B cell (primary cell): ENCODE results near the gene CCDC92B. TPM values are rescaled to one million over a fixed set of nuclear protein-coding genes. Genes with fewer than 3 reads are reported as not detected.

Experiments
- ATAC-seq: fragments of 200-7000 bp; cut with Tn5 transposase; one replicate; pipeline ENCODE4 v1.10.0; 2021; ENCODE audit warnings: low read depth, mild to moderate bottlenecking, moderate number of reproducible peaks, moderate library complexity
- CTCF ChIA-PET: fragments of 350-600 bp; sonication (Branson Sonifier 250); formaldehyde crosslinking; loops from one replicate; lab custom pipeline; 2021; ENCODE audit warnings: antibody characterized with exemption, inconsistent platforms; lab: Charles Lee
- POLR2A ChIA-PET: fragments of 350-600 bp; sonication (Branson Sonifier 250); formaldehyde crosslinking; loops from one replicate; lab custom pipeline; 2021; ENCODE audit warnings: antibody characterized with exemption; lab: Charles Lee
- DNase-seq: peaks from one replicate; pipeline ENCODE4 v3.0.0; 2013
- H2AFZ ChIP-seq: 2 replicates; pipeline ENCODE4 v1.6.1; 2012; ENCODE audit warnings: mild to moderate bottlenecking, low read depth, low read length; ENCODE audit not compliant: insufficient read depth, poor library complexity, severe bottlenecking
- H3K27ac ChIP-seq, 2 donors: 1 replicate in 1 of 2; 2 replicates in 1 of 2; pipeline ENCODE4 v1.5.1; 2012 to 2013; ENCODE audit warnings: low read length in 2 of 2, mild to moderate bottlenecking in 2 of 2, moderate library complexity in 1 of 2
- H3K27me3 ChIP-seq, 4 experiments: fragments of 200-600 bp in 1 of 4; sonication (generic) in 1 of 4; replicated peaks in 1 of 4; 1 replicate in 2 of 4; 2 replicates in 2 of 4; pipeline versions ENCODE4 v1.6.1 to v1.7.0; 2013 to 2016; ENCODE audit warnings: low read length in 3 of 4, mild to moderate bottlenecking in 2 of 4, mixed read lengths in 1 of 4, moderate library complexity in 1 of 4; ENCODE audit not compliant: insufficient read depth in 4 of 4, control insufficient read depth in 3 of 4; ENCODE audit errors: control extremely low read depth in 1 of 4
- H3K36me3 ChIP-seq, 2 experiments: replicated peaks in 1 of 2; 1 replicate in 1 of 2; 2 replicates in 1 of 2; pipeline versions ENCODE4 v1.6.1 to v1.7.1; 2013; ENCODE audit warnings: low read length in 1 of 2; ENCODE audit not compliant: insufficient read depth in 2 of 2, control insufficient read depth in 1 of 2; ENCODE audit errors: control extremely low read depth in 1 of 2, extremely low read depth in 1 of 2
- H3K4me1 ChIP-seq, 2 donors: fragments of 200-600 bp in 1 of 2; sonication (generic) in 1 of 2; 1 replicate in 1 of 2; 2 replicates in 1 of 2; pipeline versions ENCODE4 v1.5.1 to v1.6.1; 2013 to 2017; ENCODE audit warnings: low read length in 2 of 2; ENCODE audit not compliant: control insufficient read depth in 2 of 2, insufficient read depth in 2 of 2
- H3K4me2 ChIP-seq: replicated peaks from 2 replicates; pipeline ENCODE3; 2012; ENCODE audit warnings: mild to moderate bottlenecking, low read depth, low read length; ENCODE audit not compliant: poor library complexity, severe bottlenecking
- H3K4me3 ChIP-seq, 5 experiments: fragments of 200-600 bp in 1 of 5; sonication (generic) in 1 of 5; 1 replicate in 3 of 5; 2 replicates in 2 of 5; pipeline versions ENCODE4 v1.5.1 to v1.7.0; 2011 to 2016; ENCODE audit warnings: low read length in 4 of 5, mild to moderate bottlenecking in 4 of 5, low read depth in 2 of 5, control low read depth in 1 of 5, moderate library complexity in 1 of 5; ENCODE audit not compliant: insufficient read depth in 1 of 5; ENCODE audit errors: control extremely low read depth in 1 of 5, extremely low read depth in 1 of 5
- H3K79me2 ChIP-seq: fragments of 200-600 bp; sonication (generic); one replicate; pipeline ENCODE4 v1.6.0; 2016; ENCODE audit warnings: low read length; ENCODE audit not compliant: control insufficient read depth, insufficient read depth
- H3K9ac ChIP-seq: fragments of 200-600 bp; sonication (generic); 2 replicates; pipeline ENCODE4 v1.6.1; 2017; ENCODE audit warnings: mild to moderate bottlenecking, low read length, moderate library complexity
- H3K9me3 ChIP-seq, 3 donors: one replicate each; pipeline versions ENCODE4 v1.6.1 to v1.7.1; 2013; ENCODE audit warnings: low read length in 2 of 3; ENCODE audit not compliant: control insufficient read depth in 2 of 3, insufficient read depth in 1 of 3; ENCODE audit errors: control extremely low read depth in 1 of 3
- H4K20me1 ChIP-seq: 2 replicates; pipeline ENCODE4 v1.6.0; 2012; ENCODE audit warnings: mild to moderate bottlenecking, low read length; ENCODE audit not compliant: insufficient read depth, control insufficient read depth, poor library complexity, severe bottlenecking
- H3K27ac Mint-ChIP-seq: one replicate; pipeline ENCODE4 v1.8.0; 2021; ENCODE audit warnings: mixed read lengths
- H3K27me3 Mint-ChIP-seq: one replicate; pipeline ENCODE4 v1.8.0; 2021; ENCODE audit warnings: mixed read lengths
- H3K4me1 Mint-ChIP-seq: one replicate; pipeline ENCODE4 v1.8.0; 2021; ENCODE audit warnings: mixed read lengths
- H3K4me3 Mint-ChIP-seq: one replicate; pipeline ENCODE4 v1.8.0; 2021; ENCODE audit warnings: mixed read lengths
- H3K9me3 Mint-ChIP-seq: one replicate; pipeline ENCODE4 v1.8.0; 2022; ENCODE audit warnings: mixed read lengths; ENCODE audit not compliant: insufficient read depth
- EZH2 ChIP-seq: IDR thresholded peaks from 2 replicates; pipeline ENCODE4 v1.6.1; 2012; ENCODE audit warnings: borderline replicate concordance, low read depth, mild to moderate bottlenecking, moderate library complexity, low read length; ENCODE audit not compliant: insufficient read depth, poor library complexity, severe bottlenecking
- WGBS: methylation state at CpG from one replicate; pipeline ENCODE4 v1.1.5; 2013; ENCODE audit warnings: missing lambda C conversion rate; ENCODE audit not compliant: insufficient coverage; 5-methylcytosine and 5-hydroxymethylcytosine counted together
- intact Hi-C: fragments of 100-400 bp; cut with micrococcal nuclease; formaldehyde crosslinking; loops from one replicate; pipeline ENCODE4 v1.10.0; 2022
- polyA plus RNA-seq: library from polyadenylated mRNA; depleted of rRNA; stranded (reverse); fragments of >200 nt; gene quantifications from 2 replicates; pipeline ENCODE4 v1.2.3, GENCODE V29; 2012
- total RNA-seq, 2 donors: library from RNA; stranded (reverse); fragments of 120-200 nt in 1 of 2; gene quantifications; 1 replicate in 1 of 2; 2 replicates in 1 of 2; pipeline versions ENCODE4 v1.2.3 to v1.2.4, GENCODE V29; 2013 to 2022
- TF ChIP-seq, protein P1 (sequence below): fragments of 200-600 bp; IDR thresholded peaks from one replicate; pipeline ENCODE4 v1.8.0; 2022; ENCODE audit warnings: antibody characterized with exemption, mild to moderate bottlenecking

CCDC92B gene
- total and polyA plus RNA-seq, 2 donors (not counting 1 experiment from before 2014, with no cell fraction given), result 0.04 TPM; not detected in 1

DNA sequence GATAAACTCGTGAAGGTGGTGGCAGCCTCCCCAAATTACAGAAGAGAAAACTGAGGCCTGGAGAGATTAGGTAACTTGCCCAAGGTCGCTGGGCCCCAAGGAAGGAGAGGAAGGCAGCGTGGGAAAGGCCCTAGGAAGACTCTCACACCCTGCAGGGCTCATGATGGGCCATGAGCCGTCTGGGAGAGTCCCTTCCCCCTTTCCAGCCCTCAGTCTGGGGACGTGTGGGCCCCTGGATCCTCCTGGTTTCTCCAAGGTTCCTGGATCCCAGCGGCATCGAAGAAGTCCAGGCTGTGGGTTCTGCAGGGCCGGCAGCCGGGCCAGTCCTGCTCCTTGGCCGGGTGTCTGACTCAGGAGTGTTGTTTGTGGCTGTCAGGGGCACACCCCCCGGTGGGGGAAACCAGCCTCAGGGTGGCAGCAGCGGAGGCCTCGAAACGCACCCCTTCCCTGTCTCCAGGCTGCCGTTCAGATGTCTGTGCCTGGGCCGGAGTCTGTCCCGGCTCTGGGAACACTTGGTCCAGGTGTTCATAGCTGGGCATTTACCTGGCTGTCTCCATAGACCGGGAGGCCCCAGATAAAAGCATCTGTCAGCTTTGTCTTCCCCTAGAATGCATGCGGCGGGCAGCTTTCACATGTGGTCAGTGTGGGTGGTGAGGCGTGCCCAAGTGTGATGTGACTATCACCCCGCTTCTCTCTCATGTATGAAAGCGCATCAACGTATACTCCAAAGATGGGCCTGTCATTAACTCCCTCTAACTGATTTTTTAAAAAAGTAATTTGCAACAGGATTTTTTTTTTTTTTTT lies 43.1 kb upstream of the CCDC92B start:
- DNase-seq, result peak; percentile 46
- 28% methylated on average over 19 of the region's 24 CpGs for WGBS
- Histone ChIP-seq H3K36me3 (no peaks in the 10 kb centered on the region), H3K27ac (no peak overlapping the region), H3K27me3 (peaks cover 0 to 8% (median 2%) of the 10 kb centered on the region in 4 experiments), H3K79me2 (peaks cover 6% of the 10 kb centered on the region), H3K4me1 (peaks cover 71 to 79% of the 10 kb centered on the region in 2 donors), H3K4me2 (peak overlapping the region; percentile 49), H3K9me3 (no peaks in the 10 kb centered on the region), H3K9ac (no peak overlapping the region), H4K20me1 (no peaks in the 10 kb centered on the region), H2AFZ (no peak overlapping the region), H3K4me3 (no peak overlapping the region)
- H3K9me3 Mint-ChIP-seq, result no peaks in the 10 kb centered on the region
- CTCF ChIA-PET, result interaction anchor here (1.1 to 8.8 kb wide), 8 partner anchors 10 to 220 kb away, joined by 3 to 112 read pairs (median 8); no protein-coding TSS in a partner anchor
- ATAC-seq, result no peak
- intact Hi-C loops, result no loop called here
- H3K27me3 Mint-ChIP-seq, result no peaks in the 10 kb centered on the region
- H3K27ac Mint-ChIP-seq, result peak overlapping the region; percentile 70
- H3K4me1 Mint-ChIP-seq, result peaks cover 72% of the 10 kb centered on the region
- peak overlapping the region; percentile 85 for H3K4me3 Mint-ChIP-seq
- TF ChIP-seq EZH2, result no peak
- TF ChIP-seq, protein P1, sequence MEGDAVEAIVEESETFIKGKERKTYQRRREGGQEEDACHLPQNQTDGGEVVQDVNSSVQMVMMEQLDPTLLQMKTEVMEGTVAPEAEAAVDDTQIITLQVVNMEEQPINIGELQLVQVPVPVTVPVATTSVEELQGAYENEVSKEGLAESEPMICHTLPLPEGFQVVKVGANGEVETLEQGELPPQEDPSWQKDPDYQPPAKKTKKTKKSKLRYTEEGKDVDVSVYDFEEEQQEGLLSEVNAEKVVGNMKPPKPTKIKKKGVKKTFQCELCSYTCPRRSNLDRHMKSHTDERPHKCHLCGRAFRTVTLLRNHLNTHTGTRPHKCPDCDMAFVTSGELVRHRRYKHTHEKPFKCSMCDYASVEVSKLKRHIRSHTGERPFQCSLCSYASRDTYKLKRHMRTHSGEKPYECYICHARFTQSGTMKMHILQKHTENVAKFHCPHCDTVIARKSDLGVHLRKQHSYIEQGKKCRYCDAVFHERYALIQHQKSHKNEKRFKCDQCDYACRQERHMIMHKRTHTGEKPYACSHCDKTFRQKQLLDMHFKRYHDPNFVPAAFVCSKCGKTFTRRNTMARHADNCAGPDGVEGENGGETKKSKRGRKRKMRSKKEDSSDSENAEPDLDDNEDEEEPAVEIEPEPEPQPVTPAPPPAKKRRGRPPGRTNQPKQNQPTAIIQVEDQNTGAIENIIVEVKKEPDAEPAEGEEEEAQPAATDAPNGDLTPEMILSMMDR, result no peak
- POLR2A ChIA-PET, result interaction anchor here (0.7 to 1.3 kb wide), 3 partner anchors 22 to 1929 kb away, joined by 3 to 11 read pairs (median 6); no protein-coding TSS in a partner anchor

DNA sequence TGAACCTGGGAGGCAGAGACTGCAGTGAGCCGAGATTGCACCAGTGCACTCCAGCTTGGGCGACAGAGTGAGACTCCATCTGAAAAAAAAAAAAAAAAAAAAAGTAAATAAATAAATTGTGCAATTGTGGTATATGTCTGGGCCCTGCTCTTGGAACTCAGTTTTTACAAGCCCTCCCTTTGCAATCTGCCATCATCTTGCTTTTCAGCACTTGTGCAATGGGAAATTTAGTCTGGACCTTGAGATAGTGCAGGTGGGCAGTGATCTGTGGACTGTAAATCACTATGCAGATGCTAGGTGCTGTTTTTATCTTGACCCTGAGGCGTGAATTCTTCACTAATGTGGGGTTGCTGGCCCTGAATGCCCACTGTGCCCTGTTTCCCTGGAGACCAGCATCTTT lies 40.2 kb upstream of the CCDC92B start:
- Histone ChIP-seq H3K4me3 (no peak overlapping the region), H3K79me2 (no peaks in the 10 kb centered on the region), H2AFZ (no peak overlapping the region), H4K20me1 (no peaks in the 10 kb centered on the region), H3K4me1 (peaks cover 50 to 62% of the 10 kb centered on the region in 2 donors), H3K36me3 (no peaks in the 10 kb centered on the region), H3K27me3 (peaks cover 0 to 8% (median 2%) of the 10 kb centered on the region in 4 experiments), H3K9me3 (peaks cover 0 to 2% (median 0%) of the 10 kb centered on the region in 3 donors), H3K9ac (no peak overlapping the region), H3K4me2 (no peak overlapping the region), H3K27ac (no peak overlapping the region)
- Mint-ChIP-seq H3K27me3 (no peaks in the 10 kb centered on the region), H3K4me1 (peaks cover 50% of the 10 kb centered on the region), H3K9me3 (no peaks in the 10 kb centered on the region), H3K27ac (no peak overlapping the region), H3K4me3 (no peak overlapping the region)
- WGBS, result no CpG with 5 or more reads among the region's 3 CpGs
- ChIA-PET POLR2A (interaction anchor here (2.4 kb wide), 1 partner anchor 25 kb away, joined by 17 read pairs; no protein-coding TSS in a partner anchor), CTCF (interaction anchor here (0.6 to 8.8 kb wide), 7 partner anchors 25 to 223 kb away, joined by 3 to 112 read pairs (median 27); no protein-coding TSS in a partner anchor)
- no peak for DNase-seq
- no peak for ATAC-seq
- TF ChIP-seq, protein P1, result no peak
- TF ChIP-seq EZH2, result no peak
- intact Hi-C loops, result no loop called here
